Activated naive CD8-positive, alpha-beta T cell treated with anti-CD3 and anti-CD28 coated beads, Interleukin-2, amount 10 ng/mL, durations not matched to agents 7 days and 5 days (primary cell): ENCODE results near the gene DCST2. TPM values are rescaled to one million over a fixed set of nuclear protein-coding genes. Genes with fewer than 3 reads are reported as not detected.

Experiments
- ATAC-seq: fragments of 150-1000 bp; cut with Tn5 transposase; one replicate; pipeline ENCODE4 v1.10.0; 2021; ENCODE audit warnings: low read depth, moderate library complexity
- POLR2A ChIA-PET: fragments of 350-600 bp; sonication (Branson Sonifier 250); formaldehyde crosslinking; loops from one replicate; lab custom pipeline; 2021; ENCODE audit warnings: antibody characterized with exemption; lab: Charles Lee
- DNase-seq: peaks from one replicate; pipeline ENCODE4 v3.0.0; 2021
- H3K27ac Mint-ChIP-seq: one replicate; pipeline ENCODE4 v1.8.0; 2022; ENCODE audit warnings: mild to moderate bottlenecking, mixed read lengths
- H3K27me3 Mint-ChIP-seq: one replicate; pipeline ENCODE4 v1.8.0; 2022; ENCODE audit warnings: mild to moderate bottlenecking, moderate library complexity, mixed read lengths
- H3K36me3 Mint-ChIP-seq: one replicate; pipeline ENCODE4 v1.8.0; 2021; ENCODE audit warnings: mild to moderate bottlenecking, mixed read lengths
- H3K4me1 Mint-ChIP-seq: one replicate; pipeline ENCODE4 v1.8.0; 2021; ENCODE audit warnings: mixed read lengths
- H3K4me3 Mint-ChIP-seq: one replicate; pipeline ENCODE4 v1.8.0; 2022; ENCODE audit warnings: mild to moderate bottlenecking, moderate library complexity, mixed read lengths
- H3K9me3 Mint-ChIP-seq: one replicate; pipeline ENCODE4 v1.8.0; 2021; ENCODE audit warnings: mixed read lengths
- total RNA-seq, 2 experiments: library from RNA; stranded (reverse); gene quantifications; one replicate each; pipeline ENCODE4 v1.2.3, GENCODE V29; 2021

DCST2 gene
- total RNA-seq, 2 experiments from 2014 or later, result 0.91 to 1.4 TPM

GRCh38 chr1:155076371-155076770, 42.8 kb upstream of the DCST2 start:
- DNase-seq, result no peak
- H3K27ac Mint-ChIP-seq, result no peak overlapping the region
- ATAC-seq, result no peak
- H3K4me1 Mint-ChIP-seq, result peaks cover 49% of the 10 kb centered on the region
- POLR2A ChIA-PET, result interaction anchor here (1.0 to 2.0 kb wide), 2 partner anchors 12 to 15 kb away, joined by 3 to 5 read pairs; no protein-coding TSS in a partner anchor
- H3K27me3 Mint-ChIP-seq, result peaks cover 41% of the 10 kb centered on the region
- H3K9me3 Mint-ChIP-seq, result no peaks in the 10 kb centered on the region
- H3K36me3 Mint-ChIP-seq, result peaks cover 1% of the 10 kb centered on the region
- H3K4me3 Mint-ChIP-seq, result no peak overlapping the region

- Mint-ChIP-seq H3K4me3 (no peak overlapping the region), H3K36me3 (peaks cover 1% of the 10 kb centered on the region), H3K4me1 (peaks cover 49% of the 10 kb centered on the region), H3K27ac (no peak overlapping the region), H3K9me3 (no peaks in the 10 kb centered on the region), H3K27me3 (peaks cover 36% of the 10 kb centered on the region)
- DNase-seq (no peak), ATAC-seq (no peak)
- POLR2A ChIA-PET, result interaction anchor here (1.0 to 2.0 kb wide), 3 partner anchors 10 to 14 kb away, joined by 3 to 5 read pairs (median 5); no protein-coding TSS in a partner anchor
Measured at GRCh38 chr1:155075535-155075934, 42.0 kb upstream of the DCST2 start.

- POLR2A ChIA-PET, result interaction anchor here (1.1 to 1.2 kb wide), 2 partner anchors 9 to 12 kb away, joined by 3 to 5 read pairs; no protein-coding TSS in a partner anchor
- Mint-ChIP-seq H3K4me1 (peaks cover 44% of the 10 kb centered on the region), H3K27ac (peak overlapping the region; percentile 61), H3K9me3 (no peaks in the 10 kb centered on the region), H3K36me3 (peaks cover 3% of the 10 kb centered on the region), H3K4me3 (peak overlapping the region; percentile 54), H3K27me3 (peaks cover 21% of the 10 kb centered on the region)
- DNase-seq (no peak), ATAC-seq (peak; percentile 73)
Measured at GRCh38 chr1:155073377-155074242, 40.0 kb upstream of the DCST2 start.

GRCh38 chr1:155072531-155073289, 39.1 kb upstream of the DCST2 start:
- ATAC-seq, result no peak
- no peaks in the 10 kb centered on the region for H3K9me3 Mint-ChIP-seq
- peak overlapping the region; percentile 61 for H3K27ac Mint-ChIP-seq
- H3K36me3 Mint-ChIP-seq, result peaks cover 3% of the 10 kb centered on the region
- DNase-seq, result no peak
- POLR2A ChIA-PET, result interaction anchor here (1.1 to 1.7 kb wide), 3 partner anchors 8 to 11 kb away, joined by 3 to 5 read pairs (median 3); no protein-coding TSS in a partner anchor
- H3K4me3 Mint-ChIP-seq, result peak overlapping the region; percentile 31
- H3K4me1 Mint-ChIP-seq, result peaks cover 42% of the 10 kb centered on the region
- peaks cover 13% of the 10 kb centered on the region for H3K27me3 Mint-ChIP-seq

- DNase-seq (no peak), ATAC-seq (no peak)
- H3K4me3 Mint-ChIP-seq, result no peak overlapping the region
- no peaks in the 10 kb centered on the region for H3K9me3 Mint-ChIP-seq
- H3K36me3 Mint-ChIP-seq, result peaks cover 3% of the 10 kb centered on the region
- peaks cover 5% of the 10 kb centered on the region for H3K27me3 Mint-ChIP-seq
- POLR2A ChIA-PET, result interaction anchor here (1.7 kb wide), 1 partner anchor 9 kb away, joined by 3 read pairs; no protein-coding TSS in a partner anchor
- peaks cover 32% of the 10 kb centered on the region for H3K4me1 Mint-ChIP-seq
- no peak overlapping the region for H3K27ac Mint-ChIP-seq
Measured at GRCh38 chr1:155071701-155072100, 38.1 kb upstream of the DCST2 start.

- Mint-ChIP-seq H3K27ac (no peak overlapping the region), H3K4me3 (peak overlapping the region; percentile 42), H3K9me3 (no peaks in the 10 kb centered on the region), H3K36me3 (peaks cover 5% of the 10 kb centered on the region), H3K4me1 (peaks cover 27% of the 10 kb centered on the region), H3K27me3 (peaks cover 5% of the 10 kb centered on the region)
- POLR2A ChIA-PET, result interaction anchor here (0.6 to 1.7 kb wide), 2 partner anchors 10 to 75 kb away, joined by 3 to 5 read pairs; no protein-coding TSS in a partner anchor
- DNase-seq (peak; percentile 80), ATAC-seq (peak; percentile 86)
Measured at GRCh38 chr1:155070721-155071569, 37.4 kb upstream of the DCST2 start.

- Mint-ChIP-seq H3K4me3 (peak overlapping the region; percentile 42), H3K27ac (no peak overlapping the region), H3K9me3 (no peaks in the 10 kb centered on the region), H3K4me1 (peaks cover 27% of the 10 kb centered on the region), H3K27me3 (peaks cover 5% of the 10 kb centered on the region), H3K36me3 (peaks cover 5% of the 10 kb centered on the region)
- POLR2A ChIA-PET, result interaction anchor here (0.6 kb wide), 2 partner anchors 10 to 74 kb away, joined by 3 to 5 read pairs; no protein-coding TSS in a partner anchor
- ATAC-seq, result no peak
- no peak for DNase-seq
Measured at GRCh38 chr1:155070158-155070621, 36.6 kb upstream of the DCST2 start.

GRCh38 chr1:155069551-155070157, 36.1 kb upstream of the DCST2 start:
- ATAC-seq, result no peak
- Mint-ChIP-seq H3K36me3 (peaks cover 5% of the 10 kb centered on the region), H3K27me3 (peaks cover 6% of the 10 kb centered on the region), H3K4me1 (peaks cover 32% of the 10 kb centered on the region), H3K9me3 (no peaks in the 10 kb centered on the region), H3K27ac (no peak overlapping the region), H3K4me3 (no peak overlapping the region)
- no peak for DNase-seq
- POLR2A ChIA-PET, result interaction anchor here (0.6 kb wide), 1 partner anchor 10 kb away, joined by 3 read pairs; no protein-coding TSS in a partner anchor

- ATAC-seq (no peak), DNase-seq (no peak)
- Mint-ChIP-seq H3K27me3 (peaks cover 11% of the 10 kb centered on the region), H3K4me1 (peaks cover 28% of the 10 kb centered on the region), H3K4me3 (no peak overlapping the region), H3K36me3 (peaks cover 5% of the 10 kb centered on the region), H3K27ac (no peak overlapping the region), H3K9me3 (no peaks in the 10 kb centered on the region)
- POLR2A ChIA-PET, result interaction anchor here (1.3 kb wide), 1 partner anchor 12 kb away, joined by 5 read pairs; no protein-coding TSS in a partner anchor
Measured at GRCh38 chr1:155068599-155068998, 35.0 kb upstream of the DCST2 start.

GRCh38 chr1:155066777-155067176, 33.2 kb upstream of the DCST2 start:
- Mint-ChIP-seq H3K36me3 (peaks cover 5% of the 10 kb centered on the region), H3K9me3 (no peaks in the 10 kb centered on the region), H3K27ac (no peak overlapping the region), H3K27me3 (peaks cover 5% of the 10 kb centered on the region), H3K4me1 (peaks cover 32% of the 10 kb centered on the region), H3K4me3 (no peak overlapping the region)
- POLR2A ChIA-PET, result interaction anchor here (0.8 to 2.3 kb wide), 2 partner anchors 12 to 16 kb away, joined by 3 to 7 read pairs; partner anchors contain the start of gene EFNA3
- no peak for DNase-seq
- ATAC-seq, result no peak

- DNase-seq (no peak), ATAC-seq (no peak)
- peaks cover 5% of the 10 kb centered on the region for H3K36me3 Mint-ChIP-seq
- H3K27ac Mint-ChIP-seq, result no peak overlapping the region
- POLR2A ChIA-PET, result interaction anchor here (0.6 to 2.8 kb wide), 5 partner anchors 8 to 1179 kb away, joined by 3 to 26 read pairs (median 4); no protein-coding TSS in a partner anchor
- H3K4me3 Mint-ChIP-seq, result peak overlapping the region; percentile 84
- H3K27me3 Mint-ChIP-seq, result peaks cover 5% of the 10 kb centered on the region
- H3K4me1 Mint-ChIP-seq, result peaks cover 29% of the 10 kb centered on the region
- H3K9me3 Mint-ChIP-seq, result no peaks in the 10 kb centered on the region
Measured at GRCh38 chr1:155064832-155065429, 31.4 kb upstream of the DCST2 start.
